Omental fat pad (tissue), 4 donors: ENCODE results near the gene NFIB. TPM values are rescaled to one million over a fixed set of nuclear protein-coding genes. Genes with fewer than 3 reads are reported as not detected.

Experiments
- ATAC-seq: fragments of 150-250 bp; one replicate; pipeline ENCODE4 v1.9.1; 2016; ENCODE audit warnings: mild to moderate bottlenecking, moderate library complexity; ENCODE audit not compliant: low FRiP score
- DNase-seq: peaks from one replicate; pipeline ENCODE4 v3.0.0-alpha.2; 2019; ENCODE audit warnings: low spot score
- CTCF ChIP-seq, 3 donors: fragments of 450-650 bp; IDR thresholded peaks; one replicate each; pipeline ENCODE4 v1.5.1; 2016 to 2017; ENCODE audit warnings: antibody characterized with exemption in 3 of 3, mild to moderate bottlenecking in 3 of 3, moderate library complexity in 2 of 3
- total RNA-seq, 4 donors: library from RNA; depleted of rRNA; stranded (reverse); fragments of >200 nt; gene quantifications; one replicate each; pipeline ENCODE4 v1.1.0, GENCODE V29; 2016

NFIB gene
- total RNA-seq, 4 donors from 2014 or later, result 55.1 to 265 (median 106) TPM

GRCh38 chr9:14085810-14086209 is 228.1 kb downstream of the NFIB start:
- TF ChIP-seq CTCF (IDR thresholded peaks at IDR 0.05), result no peak
- no peak for DNase-seq

DNA sequence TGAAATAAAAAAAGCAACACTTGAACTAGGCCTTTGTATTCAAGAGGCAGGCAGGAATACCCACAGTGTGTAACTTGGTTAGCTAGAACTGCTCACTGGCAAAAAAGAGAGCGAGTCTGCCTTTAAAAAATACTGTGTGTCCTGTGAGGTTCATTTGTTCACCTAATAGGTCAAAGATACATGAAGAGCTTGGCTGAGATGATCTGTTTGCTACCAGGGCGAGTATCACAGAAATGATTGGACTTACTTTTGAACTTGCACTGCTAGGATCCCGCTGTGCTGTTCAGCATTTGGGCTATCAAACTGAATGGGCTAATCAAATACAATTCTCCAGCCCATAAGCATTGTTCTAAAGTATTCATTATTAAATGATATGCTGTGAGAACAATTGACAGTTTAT is 229.1 kb downstream of the NFIB start:
- ATAC-seq, result no peak
- no peak for DNase-seq

More at GRCh38 chr9:14085810-14086209, 228.1 kb downstream of the NFIB start:
- no peak for ATAC-seq

GRCh38 chr9:14083366-14083765 is 230.6 kb downstream of the NFIB start:
- ATAC-seq (no peak), DNase-seq (no peak)
- TF ChIP-seq CTCF (IDR thresholded peaks at IDR 0.05), result no peak

More for the DNA sequence above, 229.1 kb downstream of the NFIB start:
- TF ChIP-seq CTCF (IDR thresholded peaks at IDR 0.05), result no peak

GRCh38 chr9:14082732-14083131 is 231.2 kb downstream of the NFIB start:
- no peak for ATAC-seq
- no peak for TF ChIP-seq CTCF (IDR thresholded peaks at IDR 0.05)

GRCh38 chr9:14081745-14082144 is 232.2 kb downstream of the NFIB start:
- ATAC-seq (no peak), DNase-seq (no peak)
- no peak for TF ChIP-seq CTCF (IDR thresholded peaks at IDR 0.05)

More at GRCh38 chr9:14082732-14083131, 231.2 kb downstream of the NFIB start:
- no peak for DNase-seq

DNA sequence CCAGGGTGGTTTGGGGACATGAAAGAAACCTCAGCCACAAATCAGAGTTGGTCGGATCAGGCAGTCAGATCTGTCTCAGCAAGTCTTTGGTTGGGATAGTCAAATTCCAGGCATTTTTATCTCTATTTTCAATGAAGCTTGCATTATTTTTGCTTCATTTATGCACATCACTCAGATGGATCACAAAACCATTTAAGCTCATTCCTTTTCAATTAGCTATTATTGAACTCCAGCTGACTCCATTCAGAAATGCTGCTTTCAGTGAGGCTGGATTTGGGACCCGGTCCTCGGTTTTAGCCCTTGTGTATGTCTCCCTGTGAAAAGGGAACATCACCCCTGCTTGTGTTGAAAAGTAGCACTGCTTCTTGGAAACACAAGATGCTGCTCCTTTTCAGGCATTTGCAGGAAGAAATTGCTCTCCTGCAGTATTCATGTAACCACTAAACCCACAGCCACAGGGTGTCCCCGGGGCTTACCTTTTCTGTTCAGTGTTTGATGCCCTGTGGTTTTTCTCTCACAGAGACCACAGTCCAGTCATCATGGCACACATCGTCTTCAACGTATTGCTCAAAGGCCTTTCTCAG is 232.9 kb downstream of the NFIB start:
- no peak for TF ChIP-seq CTCF (IDR thresholded peaks at IDR 0.05)

GRCh38 chr9:14079440-14079839 is 234.5 kb downstream of the NFIB start:
- no peak for DNase-seq
- no peak for ATAC-seq
- no peak for TF ChIP-seq CTCF (IDR thresholded peaks at IDR 0.05)

More for the DNA sequence above, 232.9 kb downstream of the NFIB start:
- DNase-seq, result no peak
- no peak for ATAC-seq
